NCI-H345 treated with DMSO at 0.1 percent for 48 hours (cell line): Measurements from ENCODE around the gene TXNRD2.
"Not testable (repeated sequence)": the region's sequence is repeated elsewhere in the genome, so short reads cannot be mapped to it uniquely, and the experiment has no call there.

Source experiments
- DNase-seq: peaks from one replicate; lab custom pipeline; 2025; ENCODE audit not compliant: unreplicated experiment; lab: John Stamatoyannopoulos, UW

TXNRD2 gene

DNA sequence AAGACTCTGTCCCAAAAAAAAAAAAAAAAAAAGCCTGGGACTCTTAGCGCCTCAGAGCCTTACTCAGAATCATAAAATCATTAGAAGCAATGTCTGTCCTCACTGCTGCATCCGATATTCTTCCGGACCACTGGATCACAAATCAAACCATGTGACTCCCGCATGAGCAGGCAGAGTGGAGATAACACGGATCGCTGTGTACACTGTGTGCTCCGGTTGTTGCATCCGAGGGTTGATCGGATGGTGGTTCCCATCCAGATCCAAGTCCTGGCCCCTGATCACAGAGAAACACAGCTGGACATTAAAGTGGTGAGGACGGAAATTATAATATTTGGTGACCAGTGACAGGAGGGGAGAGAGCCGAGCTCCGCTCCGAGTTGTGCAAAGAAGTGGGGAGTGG, 9.7 kb upstream of the TXNRD2 start:
- DNase-seq = no peak

GRCh38 chr22:19948057-19948760, 6.6 kb upstream of the TXNRD2 start:
- no peak for DNase-seq

DNA sequence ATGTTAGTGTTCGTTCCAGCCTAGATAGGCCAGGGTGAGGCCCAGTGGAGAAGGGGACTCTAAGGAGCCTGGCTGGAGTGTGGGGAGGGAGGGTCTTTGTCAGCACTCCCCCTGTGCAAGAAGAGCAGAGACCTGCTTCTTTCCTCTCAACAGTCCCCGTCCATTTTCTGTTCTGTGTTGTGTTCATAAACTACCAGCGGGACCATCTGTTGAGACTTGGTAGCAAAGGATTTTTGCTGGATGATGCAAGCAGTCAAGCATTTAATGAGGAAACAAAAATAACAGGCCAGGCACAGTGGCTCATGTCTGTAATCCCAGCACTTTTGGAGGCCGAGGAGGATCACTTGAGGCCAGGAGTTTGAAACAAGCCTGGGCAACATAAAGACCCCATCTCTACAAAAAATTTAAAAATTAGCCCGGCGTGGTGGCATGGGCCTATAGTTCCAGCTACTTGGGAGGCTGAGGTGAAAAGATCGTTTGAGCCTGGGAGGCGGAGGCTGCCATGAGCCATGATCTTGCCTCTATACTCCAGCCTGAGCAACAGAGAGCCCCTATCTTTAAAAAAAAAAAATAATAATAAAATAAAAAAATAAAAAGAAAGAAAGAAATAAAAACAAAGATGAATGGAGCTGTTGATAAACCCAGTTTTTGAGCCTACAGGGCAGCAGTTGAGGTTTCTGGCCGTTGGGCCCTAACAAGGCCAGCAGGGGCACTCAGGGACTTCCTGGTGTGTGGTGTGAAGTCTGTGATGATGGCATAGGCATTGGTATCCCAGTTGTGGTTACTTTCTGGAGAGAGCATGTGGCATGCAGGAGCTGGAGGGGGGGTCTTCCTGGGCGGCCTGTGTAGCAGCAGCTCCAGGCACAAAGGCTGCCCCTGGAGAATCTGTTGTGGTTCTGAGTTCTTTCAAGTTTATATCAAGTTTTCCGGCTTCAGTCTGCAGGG, 1.7 kb upstream of the TXNRD2 start:
- DNase-seq = no peak

- no peak for DNase-seq
These were observed 801 bp upstream of the TXNRD2 start for GRCh38 chr22:19942157-19943081.

GRCh38 chr22:19940536-19941364, 868 bp downstream of the TXNRD2 start:
- DNase-seq = no peak

DNA sequence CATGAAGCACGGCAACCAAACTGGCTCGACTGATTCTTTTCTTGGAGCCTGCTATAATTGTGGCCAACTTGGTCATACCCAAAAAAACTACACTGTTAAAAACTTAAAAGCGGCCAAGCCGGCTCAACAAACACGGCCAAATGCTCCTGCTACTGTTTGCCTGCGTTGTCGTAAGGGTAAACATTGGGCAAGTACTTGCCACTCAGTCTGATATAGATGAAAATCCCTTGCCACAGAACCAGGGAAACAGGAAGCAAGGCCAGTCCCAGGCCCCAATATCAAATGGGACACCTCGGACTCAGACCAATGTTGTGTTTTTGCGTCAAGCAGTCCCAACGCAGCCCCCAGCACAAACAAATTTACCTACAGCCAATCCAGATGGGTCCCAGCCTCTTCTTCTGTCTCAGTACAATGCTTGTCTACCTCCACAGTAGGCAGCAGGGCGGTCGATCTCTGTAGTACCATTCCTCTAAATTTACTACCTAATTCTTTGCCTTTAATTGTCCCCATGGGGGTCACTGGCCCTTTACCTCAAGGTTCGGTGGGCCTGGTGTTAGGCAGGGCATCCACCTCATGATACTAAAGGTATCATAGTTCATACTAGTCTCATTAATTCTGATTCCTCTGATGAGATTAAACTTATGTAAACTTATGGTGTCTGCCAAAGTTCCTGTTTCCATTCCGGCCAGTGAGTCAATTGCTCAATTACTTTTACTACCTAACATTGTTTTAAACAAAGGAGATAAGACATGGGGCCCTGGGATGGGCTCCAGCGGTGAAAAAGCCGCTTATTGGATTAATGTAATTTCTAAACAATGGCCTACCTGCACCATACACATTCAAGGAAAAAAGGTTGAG, 3.8 kb downstream of the TXNRD2 start:
- no peak for DNase-seq

DNA sequence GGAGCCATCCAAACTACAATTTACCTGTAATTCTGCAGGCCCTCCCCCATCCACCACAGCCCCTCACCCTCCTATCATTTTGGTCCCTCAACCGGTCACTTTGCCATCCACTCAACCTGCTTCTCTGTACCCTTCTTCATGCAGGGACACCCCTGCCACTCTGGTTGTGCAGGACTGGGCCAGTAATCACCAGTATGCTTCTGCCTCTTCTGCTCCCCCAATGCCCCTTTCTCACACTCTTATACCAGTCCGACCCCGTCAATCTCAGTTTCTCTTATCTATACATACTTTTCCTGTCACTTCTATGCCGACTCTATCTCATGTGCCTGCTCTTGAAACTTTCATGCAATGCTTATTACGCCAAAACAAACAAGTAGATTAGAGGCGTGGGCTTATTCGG, 5.1 kb downstream of the TXNRD2 start:
- no peak for DNase-seq

- DNase-seq = not testable (repeated sequence)
These were observed 6.4 kb downstream of the TXNRD2 start for GRCh38 chr22:19935123-19935718.

GRCh38 chr22:19933341-19934241, 8.0 kb downstream of the TXNRD2 start:
- DNase-seq = no peak

GRCh38 chr22:19932367-19933206, 9.0 kb downstream of the TXNRD2 start:
- no peak for DNase-seq

DNA sequence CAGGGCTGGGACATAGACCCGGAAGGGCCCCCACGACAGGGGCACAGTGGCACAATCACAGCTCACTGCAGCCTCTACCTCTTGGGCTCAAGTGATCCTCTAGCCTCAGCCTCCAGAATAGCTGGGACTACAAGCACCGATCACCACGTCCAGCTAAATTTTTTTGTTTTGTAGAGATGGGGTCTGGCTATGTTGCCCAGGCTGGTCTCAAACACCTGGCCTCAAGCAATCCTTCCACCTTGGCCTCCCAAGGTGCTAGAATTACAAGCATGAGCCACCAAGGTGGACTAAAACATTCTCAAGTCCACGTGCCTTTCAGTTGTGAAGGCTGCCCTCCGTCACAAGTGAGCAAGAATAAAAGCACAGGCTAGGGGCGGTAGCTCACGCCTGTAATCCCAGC, 10.1 kb downstream of the TXNRD2 start:
- DNase-seq = no peak

- no peak for DNase-seq
These were observed 10.8 kb downstream of the TXNRD2 start for GRCh38 chr22:19930551-19931486.

DNA sequence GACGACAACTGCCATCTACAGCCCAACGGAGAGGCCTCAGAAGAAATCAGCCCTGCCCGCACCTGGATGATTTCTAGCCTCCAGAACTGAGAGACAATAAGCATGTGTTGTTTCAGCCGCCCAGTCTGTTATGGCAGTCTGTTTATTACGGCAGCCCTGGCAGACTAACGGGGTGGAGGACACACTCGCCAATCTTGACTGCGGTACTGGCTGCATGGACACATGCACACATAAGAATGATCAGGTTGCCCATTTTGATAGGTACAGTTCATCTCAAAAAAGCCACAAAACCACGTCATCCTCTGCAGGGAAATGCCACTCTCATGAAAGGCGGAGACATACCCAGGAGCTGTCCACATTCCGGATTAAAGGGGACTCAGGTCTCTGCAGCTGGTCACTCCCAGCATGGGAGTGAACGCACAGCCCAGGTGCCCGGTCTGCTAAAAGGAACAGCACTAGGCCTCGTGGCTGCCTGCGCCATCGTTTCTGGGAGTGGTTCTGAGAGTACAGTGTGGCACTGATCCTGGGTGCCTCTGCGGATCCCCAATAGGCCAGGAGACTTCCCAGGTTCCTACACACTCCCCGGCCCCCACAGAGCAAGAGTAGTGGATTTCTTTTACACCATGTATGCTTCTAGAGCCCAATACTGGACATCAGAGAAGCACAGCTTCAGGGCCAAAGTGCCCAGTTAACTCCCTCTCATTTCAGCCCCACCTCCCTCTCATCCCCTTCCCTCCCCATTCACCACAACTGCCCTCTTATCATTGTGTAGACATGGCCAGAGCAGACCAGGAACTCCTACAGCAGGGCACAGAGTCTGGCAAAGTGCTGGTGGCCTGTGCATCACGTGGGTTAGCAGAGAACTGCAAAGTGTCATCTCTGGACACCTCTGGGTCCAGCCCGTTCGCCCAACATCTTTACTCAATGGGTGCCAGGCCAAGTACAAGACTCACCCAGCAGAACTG, 11.8 kb downstream of the TXNRD2 start:
- DNase-seq = no peak

- no peak for DNase-seq
These were observed 13.4 kb downstream of the TXNRD2 start for GRCh38 chr22:19928207-19928606.

- no peak for DNase-seq
These were observed 13.9 kb downstream of the TXNRD2 start for GRCh38 chr22:19927696-19928095.
